SK-N-SH treated with all-trans-retinoic acid at 6 μM for 48 hours (cell line): ENCODE results near the gene PARK7.

Experiments
- ATAC-seq: fragments of 200-7000 bp; cut with Tn5 transposase; 3 replicates; pipeline ENCODE4 v1.9.1; 2020; ENCODE audit warnings: mild to moderate bottlenecking, moderate library complexity
- ARNTL ChIP-seq: fragments of 450-650 bp; formaldehyde crosslinking; IDR thresholded peaks from 2 replicates; pipeline ENCODE4 v1.5.0; 2020; ENCODE audit warnings: low read depth, mild to moderate bottlenecking, moderate library complexity, borderline replicate concordance
- BACH2 ChIP-seq: fragments of 250-450 bp; sonication (Bioruptor Pico); IDR thresholded peaks from 2 replicates; pipeline ENCODE4 v1.9.0; 2021; ENCODE audit warnings: mild to moderate bottlenecking, borderline replicate concordance
- CREB5 ChIP-seq: fragments of 250-450 bp; sonication (Bioruptor Pico); IDR thresholded peaks from 2 replicates; pipeline ENCODE4 v1.5.1; 2020; ENCODE audit warnings: low read depth, mild to moderate bottlenecking, moderate library complexity
- ESRRG ChIP-seq: fragments of 250-450 bp; sonication (Bioruptor Pico); IDR thresholded peaks from 2 replicates; pipeline ENCODE4 v1.6.1; 2021; ENCODE audit warnings: mild to moderate bottlenecking
- GLIS3 ChIP-seq: fragments of 250-450 bp; sonication (Bioruptor Pico); IDR thresholded peaks from 2 replicates; pipeline ENCODE4 v1.5.0; 2020; ENCODE audit warnings: mild to moderate bottlenecking, moderate library complexity
- OSR1 ChIP-seq: fragments of 250-450 bp; sonication (Bioruptor Pico); IDR thresholded peaks from 2 replicates; pipeline ENCODE4 v1.8.0; 2022; ENCODE audit warnings: moderate library complexity, mild to moderate bottlenecking, inconsistent platforms
- POU6F1 ChIP-seq: fragments of 250-450 bp; sonication (Bioruptor Pico); IDR thresholded peaks from 2 replicates; pipeline ENCODE4 v1.8.0; 2021; ENCODE audit warnings: low read depth, mild to moderate bottlenecking, moderate library complexity, borderline replicate concordance
- PPARA ChIP-seq: fragments of 250-450 bp; sonication (Bioruptor Pico); IDR thresholded peaks from 2 replicates; pipeline ENCODE4 v1.5.0; 2020; ENCODE audit warnings: mild to moderate bottlenecking, borderline replicate concordance
- RARB ChIP-seq: fragments of 250-450 bp; sonication (Bioruptor Pico); IDR thresholded peaks from 2 replicates; pipeline ENCODE4 v1.8.0; 2021; ENCODE audit warnings: mild to moderate bottlenecking, moderate library complexity
- SNAI2 ChIP-seq: fragments of 250-450 bp; sonication (Bioruptor Pico); IDR thresholded peaks from 2 replicates; pipeline ENCODE4 v1.5.0; 2020; ENCODE audit warnings: mild to moderate bottlenecking, moderate library complexity
- TCF4 ChIP-seq: fragments of 250-450 bp; sonication (Bioruptor Pico); IDR thresholded peaks from 2 replicates; pipeline ENCODE4 v1.8.0; 2021; ENCODE audit warnings: mild to moderate bottlenecking, moderate library complexity, borderline replicate concordance
- TOX ChIP-seq: fragments of 250-450 bp; sonication (Bioruptor Pico); IDR thresholded peaks from 2 replicates; pipeline ENCODE4 v1.8.0; 2021; ENCODE audit warnings: mild to moderate bottlenecking, moderate library complexity, borderline replicate concordance
- ZC3H10 ChIP-seq: fragments of 250-450 bp; sonication (Bioruptor Pico); IDR thresholded peaks from 2 replicates; pipeline ENCODE4 v1.5.1; 2021; ENCODE audit warnings: mild to moderate bottlenecking, moderate library complexity
- ZFP3 ChIP-seq: fragments of 250-450 bp; sonication (Bioruptor Pico); IDR thresholded peaks from 2 replicates; pipeline ENCODE4 v1.5.0; 2020; ENCODE audit warnings: mild to moderate bottlenecking, moderate library complexity
- ZFP30 ChIP-seq: fragments of 450-650 bp; formaldehyde crosslinking; IDR thresholded peaks from 2 replicates; pipeline ENCODE4 v1.5.0; 2022; ENCODE audit warnings: mild to moderate bottlenecking, moderate library complexity
- ZNF565 ChIP-seq: fragments of 450-650 bp; formaldehyde crosslinking; conservative IDR thresholded peaks from 2 replicates; pipeline ENCODE4 v1.5.0; 2020; ENCODE audit warnings: low read depth, mild to moderate bottlenecking, moderate library complexity
- ZNF70 ChIP-seq: fragments of 450-650 bp; formaldehyde crosslinking; IDR thresholded peaks from 2 replicates; pipeline ENCODE4 v1.5.0; 2020; ENCODE audit warnings: mild to moderate bottlenecking, moderate library complexity
- ZNF8 ChIP-seq: fragments of 450-650 bp; formaldehyde crosslinking; IDR thresholded peaks from 2 replicates; pipeline ENCODE4 v1.5.0; 2020; ENCODE audit warnings: mild to moderate bottlenecking, moderate library complexity
- TF ChIP-seq, protein P1 (sequence below): fragments of 250-450 bp; sonication (Bioruptor Pico); IDR thresholded peaks from 2 replicates; pipeline ENCODE4 v1.5.0; 2020; ENCODE audit warnings: mild to moderate bottlenecking, moderate library complexity
- TF ChIP-seq, protein P2 (sequence below): fragments of 250-450 bp; sonication (Bioruptor Pico); IDR thresholded peaks from 2 replicates; pipeline ENCODE4 v1.5.1; 2021; ENCODE audit warnings: mild to moderate bottlenecking, moderate library complexity
- TF ChIP-seq, protein P3 (sequence below): fragments of 250-450 bp; sonication (Bioruptor Pico); IDR thresholded peaks from 2 replicates; pipeline ENCODE4 v1.8.0; 2020; ENCODE audit warnings: mild to moderate bottlenecking, moderate library complexity, borderline replicate concordance

The PARK7 gene

DNA sequence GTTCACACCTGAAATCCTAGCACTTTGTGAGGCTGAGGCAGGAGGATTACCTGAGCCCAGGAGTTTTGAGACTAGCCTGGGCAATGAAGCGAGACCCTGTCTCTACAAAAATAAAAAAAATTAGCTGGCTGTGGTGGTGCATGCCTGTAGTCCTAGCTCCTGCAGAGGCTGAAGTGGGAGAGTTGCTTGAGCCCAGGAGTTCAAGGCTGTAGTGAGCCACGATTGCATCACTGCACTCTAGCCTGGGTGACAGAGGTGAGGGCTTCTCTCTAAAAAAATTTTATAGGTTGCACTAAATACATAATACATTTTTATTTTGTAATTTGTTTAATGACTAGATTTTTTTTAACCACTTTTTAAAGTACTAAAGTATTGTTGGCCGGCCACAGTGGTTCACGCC is 6.1 kb downstream of the PARK7 start:
- no peak for ATAC-seq
- TF ChIP-seq GLIS3 (CRISPR knock-in tag) (no peak), RARB (no peak)
- TF ChIP-seq, protein P1, sequence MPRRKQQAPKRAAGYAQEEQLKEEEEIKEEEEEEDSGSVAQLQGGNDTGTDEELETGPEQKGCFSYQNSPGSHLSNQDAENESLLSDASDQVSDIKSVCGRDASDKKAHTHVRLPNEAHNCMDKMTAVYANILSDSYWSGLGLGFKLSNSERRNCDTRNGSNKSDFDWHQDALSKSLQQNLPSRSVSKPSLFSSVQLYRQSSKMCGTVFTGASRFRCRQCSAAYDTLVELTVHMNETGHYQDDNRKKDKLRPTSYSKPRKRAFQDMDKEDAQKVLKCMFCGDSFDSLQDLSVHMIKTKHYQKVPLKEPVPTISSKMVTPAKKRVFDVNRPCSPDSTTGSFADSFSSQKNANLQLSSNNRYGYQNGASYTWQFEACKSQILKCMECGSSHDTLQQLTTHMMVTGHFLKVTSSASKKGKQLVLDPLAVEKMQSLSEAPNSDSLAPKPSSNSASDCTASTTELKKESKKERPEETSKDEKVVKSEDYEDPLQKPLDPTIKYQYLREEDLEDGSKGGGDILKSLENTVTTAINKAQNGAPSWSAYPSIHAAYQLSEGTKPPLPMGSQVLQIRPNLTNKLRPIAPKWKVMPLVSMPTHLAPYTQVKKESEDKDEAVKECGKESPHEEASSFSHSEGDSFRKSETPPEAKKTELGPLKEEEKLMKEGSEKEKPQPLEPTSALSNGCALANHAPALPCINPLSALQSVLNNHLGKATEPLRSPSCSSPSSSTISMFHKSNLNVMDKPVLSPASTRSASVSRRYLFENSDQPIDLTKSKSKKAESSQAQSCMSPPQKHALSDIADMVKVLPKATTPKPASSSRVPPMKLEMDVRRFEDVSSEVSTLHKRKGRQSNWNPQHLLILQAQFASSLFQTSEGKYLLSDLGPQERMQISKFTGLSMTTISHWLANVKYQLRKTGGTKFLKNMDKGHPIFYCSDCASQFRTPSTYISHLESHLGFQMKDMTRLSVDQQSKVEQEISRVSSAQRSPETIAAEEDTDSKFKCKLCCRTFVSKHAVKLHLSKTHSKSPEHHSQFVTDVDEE (CRISPR knock-in tag), result no peak

GRCh38 chr1:7970246-7970645 is 8.7 kb downstream of the PARK7 start:
- TF ChIP-seq, protein P2, sequence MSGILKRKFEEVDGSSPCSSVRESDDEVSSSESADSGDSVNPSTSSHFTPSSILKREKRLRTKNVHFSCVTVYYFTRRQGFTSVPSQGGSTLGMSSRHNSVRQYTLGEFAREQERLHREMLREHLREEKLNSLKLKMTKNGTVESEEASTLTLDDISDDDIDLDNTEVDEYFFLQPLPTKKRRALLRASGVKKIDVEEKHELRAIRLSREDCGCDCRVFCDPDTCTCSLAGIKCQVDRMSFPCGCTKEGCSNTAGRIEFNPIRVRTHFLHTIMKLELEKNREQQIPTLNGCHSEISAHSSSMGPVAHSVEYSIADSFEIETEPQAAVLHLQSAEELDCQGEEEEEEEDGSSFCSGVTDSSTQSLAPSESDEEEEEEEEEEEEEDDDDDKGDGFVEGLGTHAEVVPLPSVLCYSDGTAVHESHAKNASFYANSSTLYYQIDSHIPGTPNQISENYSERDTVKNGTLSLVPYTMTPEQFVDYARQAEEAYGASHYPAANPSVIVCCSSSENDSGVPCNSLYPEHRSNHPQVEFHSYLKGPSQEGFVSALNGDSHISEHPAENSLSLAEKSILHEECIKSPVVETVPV (CRISPR knock-in tag), result no peak
- TF ChIP-seq TCF4, result no peak
- TF ChIP-seq, all 23 proteins: peak for 0
- ATAC-seq, result no peak

DNA sequence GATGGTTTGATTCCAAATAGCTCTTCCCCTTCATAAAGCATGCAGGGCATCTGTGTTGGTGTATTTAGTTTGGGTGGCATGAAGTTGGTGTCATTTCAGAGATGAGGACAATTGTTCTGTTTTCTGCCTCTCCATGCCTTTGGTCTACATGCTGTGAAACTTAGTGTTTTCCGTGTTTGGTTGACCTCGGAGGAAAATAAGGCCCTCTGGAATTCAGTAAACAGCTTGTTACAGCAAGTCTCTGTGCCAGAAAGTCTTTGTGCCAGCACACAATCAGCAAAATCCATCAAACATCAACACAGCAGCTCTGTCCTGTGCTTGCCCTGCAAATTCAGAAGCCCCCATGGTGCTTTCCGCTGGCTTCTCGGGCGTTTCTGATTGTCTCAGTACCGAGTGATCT is 9.5 kb downstream of the PARK7 start:
- TF ChIP-seq ZFP3 (CRISPR knock-in tag), result no peak
- TF ChIP-seq, protein P2 (CRISPR knock-in tag), result no peak
- no peak for TF ChIP-seq ZC3H10
- TF ChIP-seq TOX, result no peak
- TF ChIP-seq, protein P3, sequence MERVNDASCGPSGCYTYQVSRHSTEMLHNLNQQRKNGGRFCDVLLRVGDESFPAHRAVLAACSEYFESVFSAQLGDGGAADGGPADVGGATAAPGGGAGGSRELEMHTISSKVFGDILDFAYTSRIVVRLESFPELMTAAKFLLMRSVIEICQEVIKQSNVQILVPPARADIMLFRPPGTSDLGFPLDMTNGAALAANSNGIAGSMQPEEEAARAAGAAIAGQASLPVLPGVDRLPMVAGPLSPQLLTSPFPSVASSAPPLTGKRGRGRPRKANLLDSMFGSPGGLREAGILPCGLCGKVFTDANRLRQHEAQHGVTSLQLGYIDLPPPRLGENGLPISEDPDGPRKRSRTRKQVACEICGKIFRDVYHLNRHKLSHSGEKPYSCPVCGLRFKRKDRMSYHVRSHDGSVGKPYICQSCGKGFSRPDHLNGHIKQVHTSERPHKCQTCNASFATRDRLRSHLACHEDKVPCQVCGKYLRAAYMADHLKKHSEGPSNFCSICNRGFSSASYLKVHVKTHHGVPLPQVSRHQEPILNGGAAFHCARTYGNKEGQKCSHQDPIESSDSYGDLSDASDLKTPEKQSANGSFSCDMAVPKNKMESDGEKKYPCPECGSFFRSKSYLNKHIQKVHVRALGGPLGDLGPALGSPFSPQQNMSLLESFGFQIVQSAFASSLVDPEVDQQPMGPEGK, result no peak
- TF ChIP-seq ZNF565 (CRISPR knock-in tag), result no peak
- no peak for TF ChIP-seq ZNF70 (CRISPR knock-in tag)
- TF ChIP-seq ZNF8 (CRISPR knock-in tag), result no peak
- TF ChIP-seq OSR1 (CRISPR knock-in tag), result no peak
- no peak for TF ChIP-seq RARB
- no peak for TF ChIP-seq SNAI2 (CRISPR knock-in tag)
- TF ChIP-seq ZFP30, result no peak
- no peak for TF ChIP-seq GLIS3 (CRISPR knock-in tag)
- no peak for TF ChIP-seq TCF4
- no peak for TF ChIP-seq PPARA (CRISPR knock-in tag)
- TF ChIP-seq ESRRG (CRISPR knock-in tag), result no peak
- no peak for TF ChIP-seq CREB5
- TF ChIP-seq BACH2 (CRISPR knock-in tag), result no peak
- TF ChIP-seq POU6F1 (CRISPR knock-in tag), result no peak
- TF ChIP-seq ARNTL (CRISPR knock-in tag), result no peak
- no peak for ATAC-seq
